Measurements from ENCODE around the gene CX3CL1.
"Not testable (repeated sequence)": the region's sequence is repeated elsewhere in the genome, so short reads cannot be mapped to it uniquely, and the experiment has no call there.

CX3CL1 gene

GRCh38 chr16:57358086-57358420 is 14.2 kb upstream of the CX3CL1 start:
- DNase-seq = no peak

DNA sequence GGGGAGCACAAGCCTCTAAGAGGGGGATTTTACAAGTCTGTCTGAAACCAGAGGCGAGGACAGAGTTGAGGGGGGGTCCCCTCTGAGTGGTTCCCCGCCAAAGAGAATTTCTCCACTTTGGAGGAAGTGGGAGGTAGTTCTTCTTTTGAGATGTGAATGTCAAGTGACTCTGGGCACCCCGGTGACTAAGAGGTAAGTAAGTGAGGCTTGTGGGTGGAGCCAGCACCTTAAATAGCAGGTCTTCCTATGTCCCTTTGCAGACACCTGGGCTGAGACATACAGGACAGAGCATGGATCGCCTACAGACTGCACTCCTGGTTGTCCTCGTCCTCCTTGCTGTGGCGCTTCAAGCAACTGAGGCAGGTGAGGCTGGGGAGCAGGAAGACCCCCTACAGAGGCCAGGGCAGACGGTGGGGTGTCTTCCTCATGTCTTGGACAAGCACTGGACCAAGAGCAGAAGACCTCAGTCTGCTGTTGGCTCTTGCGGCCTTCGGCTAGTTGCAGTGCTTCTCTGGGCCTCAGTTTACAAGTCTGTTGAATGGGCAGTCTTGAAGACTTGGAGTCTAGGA is 13.7 kb upstream of the CX3CL1 start, which contains the start of gene CCL22:
Gene CCL22, plus strand, starts transcription at position 257 of the 569 bp plus-strand sequence. Its CDS starts 34 bp downstream, at position 291.
- no peak for DNase-seq

DNA sequence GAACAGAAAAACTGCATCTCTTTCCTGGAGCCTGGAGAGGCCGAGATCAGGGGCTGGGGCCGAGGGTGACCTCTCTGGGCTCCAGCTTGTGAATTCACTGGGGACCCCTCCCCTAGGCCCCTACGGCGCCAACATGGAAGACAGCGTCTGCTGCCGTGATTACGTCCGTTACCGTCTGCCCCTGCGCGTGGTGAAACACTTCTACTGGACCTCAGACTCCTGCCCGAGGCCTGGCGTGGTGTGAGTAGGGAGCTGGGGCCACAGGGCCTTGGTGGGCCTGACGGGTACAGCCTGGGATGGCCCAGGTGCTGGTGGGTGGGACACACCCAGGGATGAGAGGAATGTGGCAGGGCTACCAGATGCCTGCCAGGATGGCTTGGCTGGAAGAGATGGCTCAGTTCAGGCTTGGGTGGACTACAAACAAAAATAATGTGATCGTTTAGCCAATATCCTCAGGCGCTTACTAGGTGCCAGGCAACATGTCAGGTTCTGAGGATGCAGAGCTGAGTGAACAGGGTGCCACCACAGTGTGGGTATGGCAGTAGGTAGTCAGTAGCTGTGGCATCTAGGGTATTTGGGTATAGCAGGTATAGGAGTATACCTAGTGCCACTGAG is 11.9 kb upstream of the CX3CL1 start:
- no peak for DNase-seq

DNA sequence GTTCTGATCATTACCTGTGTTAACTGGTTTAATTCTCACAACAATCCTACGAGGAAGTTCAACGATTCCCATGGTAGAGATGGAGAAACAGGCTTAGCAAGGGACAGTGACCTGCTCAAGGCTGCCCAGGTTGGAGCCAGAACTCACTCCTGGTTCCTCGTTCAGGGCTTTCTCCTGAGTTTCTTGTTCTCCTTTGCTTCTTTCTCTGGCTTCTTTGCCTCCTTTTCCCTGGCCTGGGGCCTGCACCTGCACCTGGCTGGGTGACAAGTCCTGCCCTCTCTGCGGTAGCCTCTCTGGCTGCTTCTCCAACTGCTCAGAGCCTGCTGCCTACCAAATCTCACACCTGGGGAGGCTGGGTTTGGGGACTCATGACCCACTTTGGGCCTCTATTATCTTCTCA is 10.9 kb upstream of the CX3CL1 start:
- DNase-seq = no peak

DNA sequence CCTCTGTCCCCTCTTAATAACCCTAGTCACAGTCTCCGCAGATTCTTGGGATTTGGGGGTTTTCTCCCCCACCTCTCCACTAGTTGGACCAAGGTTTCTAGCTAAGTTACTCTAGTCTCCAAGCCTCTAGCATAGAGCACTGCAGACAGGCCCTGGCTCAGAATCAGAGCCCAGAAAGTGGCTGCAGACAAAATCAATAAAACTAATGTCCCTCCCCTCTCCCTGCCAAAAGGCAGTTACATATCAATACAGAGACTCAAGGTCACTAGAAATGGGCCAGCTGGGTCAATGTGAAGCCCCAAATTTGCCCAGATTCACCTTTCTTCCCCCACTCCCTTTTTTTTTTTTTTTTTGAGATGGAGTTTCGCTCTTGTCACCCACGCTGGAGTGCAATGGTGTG is 8.1 kb upstream of the CX3CL1 start:
- no peak for DNase-seq

GRCh38 chr16:57366544-57367040 is 5.7 kb upstream of the CX3CL1 start:
- no peak for DNase-seq

GRCh38 chr16:57367116-57367752 is 5.1 kb upstream of the CX3CL1 start:
- DNase-seq = no peak

- no peak for DNase-seq
Observed at GRCh38 chr16:57371494-57372371, 557 bp upstream of the CX3CL1 start.

GRCh38 chr16:57373117-57373947 is 1.0 kb downstream of the CX3CL1 start:
- no peak for DNase-seq

DNA sequence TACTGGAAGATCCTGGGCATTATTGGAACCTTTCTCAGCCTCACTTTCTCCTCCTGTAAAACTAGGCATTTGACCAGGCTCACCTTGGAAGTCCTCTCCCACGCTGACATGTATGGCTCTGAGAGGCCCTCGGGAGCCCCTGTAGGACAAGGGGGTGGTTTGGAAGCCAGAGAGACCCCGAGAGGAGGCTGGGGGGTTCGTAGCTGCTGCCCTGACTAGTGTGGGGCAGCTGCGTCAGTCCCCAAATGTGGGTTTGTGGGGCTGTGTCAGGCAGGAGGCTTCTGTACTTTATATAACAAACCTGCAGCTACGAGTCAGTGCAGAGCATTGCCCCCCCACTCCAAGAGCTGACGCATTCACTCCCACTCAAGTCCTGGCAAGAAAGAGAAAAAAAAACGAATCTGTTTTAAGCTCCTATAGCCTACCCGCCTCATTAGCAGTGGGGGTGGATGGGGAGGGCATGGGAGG is 1.8 kb downstream of the CX3CL1 start:
- no peak for DNase-seq

DNA sequence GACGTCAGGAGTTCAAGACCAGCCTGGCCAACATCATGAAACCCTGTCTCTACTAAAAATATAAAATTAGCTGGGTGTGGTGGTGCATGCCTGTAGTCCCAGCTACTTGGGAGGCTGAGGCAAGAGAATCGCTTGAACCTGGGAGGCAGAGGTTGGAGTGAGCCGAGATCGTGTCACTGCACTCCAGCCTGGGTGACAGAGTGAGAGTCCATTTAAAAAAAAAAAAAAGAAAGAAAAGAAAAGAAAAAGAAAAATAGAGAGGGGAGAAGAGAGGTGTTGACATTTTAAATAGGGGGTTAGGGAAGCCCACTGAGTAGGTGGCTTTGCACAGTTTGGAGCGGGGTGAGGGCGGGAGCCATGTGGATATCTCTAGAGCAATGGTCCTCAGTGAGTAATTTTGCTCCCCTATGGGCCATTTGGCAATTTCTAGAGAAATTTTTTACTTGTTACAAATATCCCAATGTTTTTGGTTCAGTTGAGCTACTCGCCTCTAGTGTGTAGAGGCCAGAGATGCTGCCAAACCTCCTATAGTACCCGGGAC is 2.7 kb downstream of the CX3CL1 start:
- not testable (repeated sequence) for DNase-seq

GRCh38 chr16:57376313-57376818 is 4.1 kb downstream of the CX3CL1 start:
- no peak for DNase-seq

GRCh38 chr16:57377080-57377841 is 5.0 kb downstream of the CX3CL1 start:
- DNase-seq = peak; percentile 32 to 38

DNA sequence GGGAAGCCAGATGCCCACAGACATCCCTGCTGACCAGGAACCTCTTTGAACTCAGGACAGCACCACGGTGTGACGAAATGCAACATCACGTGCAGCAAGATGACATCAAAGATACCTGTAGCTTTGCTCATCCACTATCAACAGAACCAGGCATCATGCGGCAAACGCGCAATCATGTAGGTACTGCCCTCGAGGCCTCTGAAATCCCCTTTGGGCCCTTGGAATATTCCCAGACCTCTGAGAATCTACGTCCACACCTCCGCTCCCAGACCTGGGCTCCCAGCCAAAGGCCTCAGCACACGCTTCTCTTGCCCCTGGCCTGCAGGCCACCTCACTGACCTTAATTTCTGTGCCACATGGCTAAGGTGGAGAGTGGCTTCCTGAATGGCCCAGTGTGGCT is 7.3 kb downstream of the CX3CL1 start:
- no peak for DNase-seq

- no peak for DNase-seq
Observed at GRCh38 chr16:57380671-57381462, 8.6 kb downstream of the CX3CL1 start.

- DNase-seq = no peak
Observed at GRCh38 chr16:57381791-57382534, 9.7 kb downstream of the CX3CL1 start.

DNA sequence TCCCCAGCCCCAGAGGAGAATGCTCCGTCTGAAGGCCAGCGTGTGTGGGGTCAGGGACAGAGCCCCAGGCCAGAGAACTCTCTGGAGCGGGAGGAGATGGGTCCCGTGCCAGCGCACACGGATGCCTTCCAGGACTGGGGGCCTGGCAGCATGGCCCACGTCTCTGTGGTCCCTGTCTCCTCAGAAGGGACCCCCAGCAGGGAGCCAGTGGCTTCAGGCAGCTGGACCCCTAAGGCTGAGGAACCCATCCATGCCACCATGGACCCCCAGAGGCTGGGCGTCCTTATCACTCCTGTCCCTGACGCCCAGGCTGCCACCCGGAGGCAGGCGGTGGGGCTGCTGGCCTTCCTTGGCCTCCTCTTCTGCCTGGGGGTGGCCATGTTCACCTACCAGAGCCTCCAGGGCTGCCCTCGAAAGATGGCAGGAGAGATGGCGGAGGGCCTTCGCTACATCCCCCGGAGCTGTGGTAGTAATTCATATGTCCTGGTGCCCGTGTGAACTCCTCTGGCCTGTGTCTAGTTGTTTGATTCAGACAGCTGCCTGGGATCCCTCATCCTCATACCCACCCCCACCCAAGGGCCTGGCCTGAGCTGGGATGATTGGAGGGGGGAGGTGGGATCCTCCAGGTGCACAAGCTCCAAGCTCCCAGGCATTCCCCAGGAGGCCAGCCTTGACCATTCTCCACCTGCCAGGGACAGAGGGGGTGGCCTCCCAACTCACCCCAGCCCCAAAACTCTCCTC is 10.4 kb downstream of the CX3CL1 start:
- no peak for DNase-seq
